DMS 273 treated with DMSO at 0.1 percent for 48 hours (cell line): ENCODE results near the gene RPP25L.

Source experiments
- DNase-seq: peaks from one replicate; lab custom pipeline; 2025; lab: John Stamatoyannopoulos, UW

RPP25L gene

GRCh38 chr9:34585946-34586669 is 25.8 kb downstream of the RPP25L start:
- no peak for DNase-seq

- DNase-seq = no peak
Observed at GRCh38 chr9:34584970-34585369, 26.9 kb downstream of the RPP25L start.

GRCh38 chr9:34582787-34583186 is 29.1 kb downstream of the RPP25L start:
- DNase-seq = no peak

- no peak for DNase-seq
Observed at GRCh38 chr9:34581318-34581717, 30.6 kb downstream of the RPP25L start.

- DNase-seq = no peak
Observed at GRCh38 chr9:34580358-34580757, 31.5 kb downstream of the RPP25L start.

- DNase-seq = no peak
Observed at GRCh38 chr9:34579808-34580163, 32.1 kb downstream of the RPP25L start.

- DNase-seq = no peak
Observed at GRCh38 chr9:34579104-34579807, 32.6 kb downstream of the RPP25L start.

GRCh38 chr9:34578241-34579103 is 33.4 kb downstream of the RPP25L start:
- DNase-seq = no peak

- DNase-seq = no peak
Observed at GRCh38 chr9:34577400-34578240, 34.3 kb downstream of the RPP25L start.

GRCh38 chr9:34576597-34577399 is 35.1 kb downstream of the RPP25L start:
- no peak for DNase-seq

- DNase-seq = no peak
Observed at GRCh38 chr9:34575862-34576596, 35.9 kb downstream of the RPP25L start.

GRCh38 chr9:34575241-34575640 is 36.7 kb downstream of the RPP25L start:
- DNase-seq = no peak

- DNase-seq = no peak
Observed at GRCh38 chr9:34574571-34574970, 37.3 kb downstream of the RPP25L start.

GRCh38 chr9:34573599-34574325 is 38.1 kb downstream of the RPP25L start:
- DNase-seq = no peak

- DNase-seq = no peak
Observed at GRCh38 chr9:34572628-34573027, 39.3 kb downstream of the RPP25L start.

GRCh38 chr9:34572092-34572491 is 39.8 kb downstream of the RPP25L start:
- DNase-seq = no peak

GRCh38 chr9:34571481-34571810 is 40.5 kb downstream of the RPP25L start:
- DNase-seq = no peak

GRCh38 chr9:34570809-34571480 is 41.0 kb downstream of the RPP25L start:
- DNase-seq = peak; percentile 34

GRCh38 chr9:34570376-34570775 is 41.5 kb downstream of the RPP25L start:
- peak; percentile 31 for DNase-seq
